ENCODE measurements around the gene USP21.
A peak's percentile ranks its signal among the peaks of the same experiment; 100 is the strongest.

- TF ChIP-seq CTCF (IDR thresholded peaks at IDR 0.05; ENCODE audit: borderline replicate concordance, extremely low read depth, low read length, poor library complexity, severe bottlenecking) (peak; percentile 66), EZH2 (IDR thresholded peaks at IDR 0.05; ENCODE audit: borderline replicate concordance, low read depth, low read length, severe bottlenecking) (no peak)
Observed at GRCh38 chr1:161165742-161166668, 6.7 kb downstream of the USP21 start, which contains the start of gene PPOX.
